WTC11 (cell line): ENCODE results near the gene NFIX. TPM values are rescaled to one million over a fixed set of nuclear protein-coding genes. Genes with fewer than 3 reads are reported as not detected.

Experiments
- ATAC-seq: fragments of 200-7000 bp; cut with Tn5 transposase; 2 replicates; pipeline ENCODE4 v1.10.0; 2021; ENCODE audit warnings: mild to moderate bottlenecking, moderate library complexity
- CTCF ChIA-PET: fragments of 300-600 bp; sonication (Branson Sonifier 250); formaldehyde crosslinking; loops from one replicate; lab custom pipeline; 2021; ENCODE audit warnings: antibody characterized with exemption; lab: Charles Lee
- POLR2A ChIA-PET: fragments of 350-600 bp; sonication (Branson Sonifier 250); formaldehyde crosslinking; loops from one replicate; lab custom pipeline; 2021; ENCODE audit warnings: antibody characterized with exemption; lab: Charles Lee
- DNase-seq: peaks from one replicate; pipeline ENCODE4 v3.0.0; 2021; ENCODE audit warnings: low spot score
- H3K27ac Mint-ChIP-seq: 2 replicates; pipeline ENCODE4 v1.8.0; 2021; ENCODE audit warnings: mixed read lengths
- H3K27me3 Mint-ChIP-seq: 2 replicates; pipeline ENCODE4 v1.8.0; 2021; ENCODE audit warnings: low read depth, mild to moderate bottlenecking, moderate library complexity, mixed read lengths
- H3K36me3 Mint-ChIP-seq: 2 replicates; pipeline ENCODE4 v1.8.0; 2021; ENCODE audit warnings: mixed read lengths
- H3K4me1 Mint-ChIP-seq: 2 replicates; pipeline ENCODE4 v1.8.0; 2022; ENCODE audit warnings: mixed read lengths
- H3K4me3 Mint-ChIP-seq: 2 replicates; pipeline ENCODE4 v1.8.0; 2021; ENCODE audit warnings: mild to moderate bottlenecking, moderate library complexity, mixed read lengths
- H3K9me3 Mint-ChIP-seq: 2 replicates; pipeline ENCODE4 v1.8.0; 2021; ENCODE audit warnings: mixed read lengths
- ATF1 ChIP-seq: sonication (generic); formaldehyde crosslinking; IDR thresholded peaks from 2 replicates; pipeline ENCODE4 v1.8.1; 2023; ENCODE audit warnings: mild to moderate bottlenecking, moderate library complexity, missing genetic modification reagents
- CREM ChIP-seq: sonication (generic); formaldehyde crosslinking; IDR thresholded peaks from 2 replicates; pipeline ENCODE4 v1.8.1; 2022; ENCODE audit warnings: mild to moderate bottlenecking, missing genetic modification reagents, moderate library complexity
- GABPB1 ChIP-seq: sonication (generic); formaldehyde crosslinking; IDR thresholded peaks from 2 replicates; pipeline ENCODE4 v1.8.1; 2023; ENCODE audit warnings: mild to moderate bottlenecking, missing genetic modification reagents
- GRHL2 ChIP-seq: fragments of 250-450 bp; sonication (Bioruptor Pico); IDR thresholded peaks from 2 replicates; pipeline ENCODE4 v1.8.0; 2022; ENCODE audit warnings: mild to moderate bottlenecking, moderate library complexity; ENCODE audit not compliant: insufficient replicate concordance, severe bottlenecking
- NR1H2 ChIP-seq: sonication (generic); formaldehyde crosslinking; IDR thresholded peaks from 2 replicates; pipeline ENCODE4 v1.9.0; 2021; ENCODE audit warnings: mild to moderate bottlenecking, moderate library complexity, missing genetic modification reagents
- NR2C2 ChIP-seq: sonication (generic); formaldehyde crosslinking; IDR thresholded peaks from 2 replicates; pipeline ENCODE4 v1.8.0; 2022; ENCODE audit warnings: mild to moderate bottlenecking, missing genetic modification reagents
- NR3C1 ChIP-seq: sonication (generic); formaldehyde crosslinking; conservative IDR thresholded peaks from 2 replicates; pipeline ENCODE4 v1.8.1; 2023; ENCODE audit warnings: low read depth, mild to moderate bottlenecking, missing genetic modification reagents
- SMAD3 ChIP-seq: sonication (generic); formaldehyde crosslinking; IDR thresholded peaks from 2 replicates; pipeline ENCODE4 v1.8.0; 2022; ENCODE audit warnings: missing genetic modification reagents, mild to moderate bottlenecking, borderline replicate concordance
- ZNF121 ChIP-seq: sonication (generic); formaldehyde crosslinking; IDR thresholded peaks from 2 replicates; pipeline ENCODE4 v1.8.0; 2023; ENCODE audit warnings: missing genetic modification reagents
- ZNF138 ChIP-seq: sonication (generic); formaldehyde crosslinking; conservative IDR thresholded peaks from 2 replicates; pipeline ENCODE4 v1.8.1; 2022; ENCODE audit warnings: mild to moderate bottlenecking, moderate library complexity, missing genetic modification reagents
- ZNF232 ChIP-seq: sonication (generic); formaldehyde crosslinking; IDR thresholded peaks from 2 replicates; pipeline ENCODE4 v1.8.0; 2022; ENCODE audit warnings: mild to moderate bottlenecking, missing genetic modification reagents
- total RNA-seq: library from RNA; stranded (reverse); gene quantifications from 3 replicates; pipeline ENCODE4 v1.2.3, GENCODE V29; 2021
- TF ChIP-seq, protein P1 (sequence below): sonication (generic); formaldehyde crosslinking; IDR thresholded peaks from 2 replicates; pipeline ENCODE4 v1.8.0; 2023; ENCODE audit warnings: mild to moderate bottlenecking, missing genetic modification reagents
- TF ChIP-seq, protein P2 (sequence below): sonication (generic); formaldehyde crosslinking; conservative IDR thresholded peaks from 2 replicates; pipeline ENCODE4 v1.8.1; 2022; ENCODE audit warnings: mild to moderate bottlenecking, missing genetic modification reagents
- TF ChIP-seq, protein P3 (sequence below): fragments of 250-450 bp; sonication (Bioruptor Pico); IDR thresholded peaks from 2 replicates; pipeline ENCODE4 v1.9.0; 2021; ENCODE audit warnings: moderate library complexity, mild to moderate bottlenecking, inconsistent platforms, borderline replicate concordance
- TF ChIP-seq, protein P4 (sequence below): sonication (generic); formaldehyde crosslinking; IDR thresholded peaks from 2 replicates; pipeline ENCODE4 v1.8.0; 2023; ENCODE audit warnings: missing genetic modification reagents, mild to moderate bottlenecking, borderline replicate concordance
- TF ChIP-seq, protein P5 (sequence below): sonication (generic); formaldehyde crosslinking; IDR thresholded peaks from 2 replicates; pipeline ENCODE4 v1.8.1; 2023; ENCODE audit warnings: mild to moderate bottlenecking, moderate library complexity, missing genetic modification reagents
- TF ChIP-seq, protein P6 (sequence below): sonication (generic); formaldehyde crosslinking; IDR thresholded peaks from 2 replicates; pipeline ENCODE4 v1.8.0; 2022; ENCODE audit warnings: mild to moderate bottlenecking, missing genetic modification reagents
- TF ChIP-seq, protein P7 (sequence below): sonication (generic); formaldehyde crosslinking; IDR thresholded peaks from 2 replicates; pipeline ENCODE4 v1.8.1; 2023; ENCODE audit warnings: mild to moderate bottlenecking, missing genetic modification reagents
- TF ChIP-seq, protein P8 (sequence below): fragments of 250-450 bp; sonication (Bioruptor Pico); IDR thresholded peaks from 2 replicates; pipeline ENCODE4 v1.9.0; 2021; ENCODE audit warnings: mild to moderate bottlenecking

NFIX gene
- total RNA-seq, 1 experiment from 2014 or later = 1.4 TPM

DNA sequence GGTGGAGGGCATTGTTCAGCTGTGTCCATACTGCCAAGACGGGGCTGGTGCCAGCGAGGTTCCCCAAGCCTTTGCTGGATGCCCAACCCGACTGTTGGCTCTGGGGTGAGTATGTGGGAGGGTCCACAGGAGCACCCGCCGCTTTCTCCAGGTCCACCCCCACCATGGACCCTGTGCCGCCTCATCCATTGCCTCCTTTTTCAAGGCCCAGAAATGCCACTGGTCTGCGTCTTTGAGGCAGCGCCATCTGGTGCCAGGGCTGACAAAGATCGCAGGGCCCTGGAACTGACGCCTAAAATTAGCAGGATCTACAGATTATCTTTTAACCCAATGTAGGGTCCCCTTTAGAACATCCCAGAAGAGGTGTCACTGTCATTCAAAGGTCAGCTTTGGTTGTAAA is 34.6 kb downstream of the NFIX start:
- TF ChIP-seq, protein P1, sequence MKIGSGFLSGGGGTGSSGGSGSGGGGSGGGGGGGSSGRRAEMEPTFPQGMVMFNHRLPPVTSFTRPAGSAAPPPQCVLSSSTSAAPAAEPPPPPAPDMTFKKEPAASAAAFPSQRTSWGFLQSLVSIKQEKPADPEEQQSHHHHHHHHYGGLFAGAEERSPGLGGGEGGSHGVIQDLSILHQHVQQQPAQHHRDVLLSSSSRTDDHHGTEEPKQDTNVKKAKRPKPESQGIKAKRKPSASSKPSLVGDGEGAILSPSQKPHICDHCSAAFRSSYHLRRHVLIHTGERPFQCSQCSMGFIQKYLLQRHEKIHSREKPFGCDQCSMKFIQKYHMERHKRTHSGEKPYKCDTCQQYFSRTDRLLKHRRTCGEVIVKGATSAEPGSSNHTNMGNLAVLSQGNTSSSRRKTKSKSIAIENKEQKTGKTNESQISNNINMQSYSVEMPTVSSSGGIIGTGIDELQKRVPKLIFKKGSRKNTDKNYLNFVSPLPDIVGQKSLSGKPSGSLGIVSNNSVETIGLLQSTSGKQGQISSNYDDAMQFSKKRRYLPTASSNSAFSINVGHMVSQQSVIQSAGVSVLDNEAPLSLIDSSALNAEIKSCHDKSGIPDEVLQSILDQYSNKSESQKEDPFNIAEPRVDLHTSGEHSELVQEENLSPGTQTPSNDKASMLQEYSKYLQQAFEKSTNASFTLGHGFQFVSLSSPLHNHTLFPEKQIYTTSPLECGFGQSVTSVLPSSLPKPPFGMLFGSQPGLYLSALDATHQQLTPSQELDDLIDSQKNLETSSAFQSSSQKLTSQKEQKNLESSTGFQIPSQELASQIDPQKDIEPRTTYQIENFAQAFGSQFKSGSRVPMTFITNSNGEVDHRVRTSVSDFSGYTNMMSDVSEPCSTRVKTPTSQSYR (CRISPR knock-in tag) = no peak
- TF ChIP-seq, protein P2, sequence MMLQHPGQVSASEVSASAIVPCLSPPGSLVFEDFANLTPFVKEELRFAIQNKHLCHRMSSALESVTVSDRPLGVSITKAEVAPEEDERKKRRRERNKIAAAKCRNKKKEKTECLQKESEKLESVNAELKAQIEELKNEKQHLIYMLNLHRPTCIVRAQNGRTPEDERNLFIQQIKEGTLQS (CRISPR knock-in tag) = no peak
- TF ChIP-seq ZNF138 (CRISPR knock-in tag) = no peak
- TF ChIP-seq, protein P3, sequence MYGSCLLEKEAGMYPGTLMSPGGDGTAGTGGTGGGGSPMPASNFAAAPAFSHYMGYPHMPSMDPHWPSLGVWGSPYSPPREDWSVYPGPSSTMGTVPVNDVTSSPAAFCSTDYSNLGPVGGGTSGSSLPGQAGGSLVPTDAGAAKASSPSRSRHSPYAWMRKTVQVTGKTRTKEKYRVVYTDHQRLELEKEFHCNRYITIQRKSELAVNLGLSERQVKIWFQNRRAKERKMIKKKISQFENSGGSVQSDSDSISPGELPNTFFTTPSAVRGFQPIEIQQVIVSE (CRISPR knock-in tag) = no peak
- TF ChIP-seq, protein P4, sequence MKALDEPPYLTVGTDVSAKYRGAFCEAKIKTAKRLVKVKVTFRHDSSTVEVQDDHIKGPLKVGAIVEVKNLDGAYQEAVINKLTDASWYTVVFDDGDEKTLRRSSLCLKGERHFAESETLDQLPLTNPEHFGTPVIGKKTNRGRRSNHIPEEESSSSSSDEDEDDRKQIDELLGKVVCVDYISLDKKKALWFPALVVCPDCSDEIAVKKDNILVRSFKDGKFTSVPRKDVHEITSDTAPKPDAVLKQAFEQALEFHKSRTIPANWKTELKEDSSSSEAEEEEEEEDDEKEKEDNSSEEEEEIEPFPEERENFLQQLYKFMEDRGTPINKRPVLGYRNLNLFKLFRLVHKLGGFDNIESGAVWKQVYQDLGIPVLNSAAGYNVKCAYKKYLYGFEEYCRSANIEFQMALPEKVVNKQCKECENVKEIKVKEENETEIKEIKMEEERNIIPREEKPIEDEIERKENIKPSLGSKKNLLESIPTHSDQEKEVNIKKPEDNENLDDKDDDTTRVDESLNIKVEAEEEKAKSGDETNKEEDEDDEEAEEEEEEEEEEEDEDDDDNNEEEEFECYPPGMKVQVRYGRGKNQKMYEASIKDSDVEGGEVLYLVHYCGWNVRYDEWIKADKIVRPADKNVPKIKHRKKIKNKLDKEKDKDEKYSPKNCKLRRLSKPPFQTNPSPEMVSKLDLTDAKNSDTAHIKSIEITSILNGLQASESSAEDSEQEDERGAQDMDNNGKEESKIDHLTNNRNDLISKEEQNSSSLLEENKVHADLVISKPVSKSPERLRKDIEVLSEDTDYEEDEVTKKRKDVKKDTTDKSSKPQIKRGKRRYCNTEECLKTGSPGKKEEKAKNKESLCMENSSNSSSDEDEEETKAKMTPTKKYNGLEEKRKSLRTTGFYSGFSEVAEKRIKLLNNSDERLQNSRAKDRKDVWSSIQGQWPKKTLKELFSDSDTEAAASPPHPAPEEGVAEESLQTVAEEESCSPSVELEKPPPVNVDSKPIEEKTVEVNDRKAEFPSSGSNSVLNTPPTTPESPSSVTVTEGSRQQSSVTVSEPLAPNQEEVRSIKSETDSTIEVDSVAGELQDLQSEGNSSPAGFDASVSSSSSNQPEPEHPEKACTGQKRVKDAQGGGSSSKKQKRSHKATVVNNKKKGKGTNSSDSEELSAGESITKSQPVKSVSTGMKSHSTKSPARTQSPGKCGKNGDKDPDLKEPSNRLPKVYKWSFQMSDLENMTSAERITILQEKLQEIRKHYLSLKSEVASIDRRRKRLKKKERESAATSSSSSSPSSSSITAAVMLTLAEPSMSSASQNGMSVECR (CRISPR knock-in tag) = no peak
- no peak for TF ChIP-seq ATF1
- TF ChIP-seq, protein P5, sequence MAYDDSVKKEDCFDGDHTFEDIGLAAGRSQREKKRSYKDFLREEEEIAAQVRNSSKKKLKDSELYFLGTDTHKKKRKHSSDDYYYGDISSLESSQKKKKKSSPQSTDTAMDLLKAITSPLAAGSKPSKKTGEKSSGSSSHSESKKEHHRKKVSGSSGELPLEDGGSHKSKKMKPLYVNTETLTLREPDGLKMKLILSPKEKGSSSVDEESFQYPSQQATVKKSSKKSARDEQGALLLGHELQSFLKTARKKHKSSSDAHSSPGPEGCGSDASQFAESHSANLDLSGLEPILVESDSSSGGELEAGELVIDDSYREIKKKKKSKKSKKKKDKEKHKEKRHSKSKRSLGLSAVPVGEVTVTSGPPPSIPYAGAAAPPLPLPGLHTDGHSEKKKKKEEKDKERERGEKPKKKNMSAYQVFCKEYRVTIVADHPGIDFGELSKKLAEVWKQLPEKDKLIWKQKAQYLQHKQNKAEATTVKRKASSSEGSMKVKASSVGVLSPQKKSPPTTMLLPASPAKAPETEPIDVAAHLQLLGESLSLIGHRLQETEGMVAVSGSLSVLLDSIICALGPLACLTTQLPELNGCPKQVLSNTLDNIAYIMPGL (CRISPR knock-in tag) = no peak
- TF ChIP-seq NR2C2 = no peak
- no peak for TF ChIP-seq NR1H2 (CRISPR knock-in tag)
- no peak for TF ChIP-seq ZNF232 (CRISPR knock-in tag)
- TF ChIP-seq GRHL2 (CRISPR knock-in tag) = no peak
- TF ChIP-seq, protein P6, sequence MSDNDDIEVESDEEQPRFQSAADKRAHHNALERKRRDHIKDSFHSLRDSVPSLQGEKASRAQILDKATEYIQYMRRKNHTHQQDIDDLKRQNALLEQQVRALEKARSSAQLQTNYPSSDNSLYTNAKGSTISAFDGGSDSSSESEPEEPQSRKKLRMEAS = no peak
- TF ChIP-seq GABPB1 (CRISPR knock-in tag) = no peak
- no peak for TF ChIP-seq CREM (CRISPR knock-in tag)
- TF ChIP-seq ZNF121 = no peak
- TF ChIP-seq, protein P7, sequence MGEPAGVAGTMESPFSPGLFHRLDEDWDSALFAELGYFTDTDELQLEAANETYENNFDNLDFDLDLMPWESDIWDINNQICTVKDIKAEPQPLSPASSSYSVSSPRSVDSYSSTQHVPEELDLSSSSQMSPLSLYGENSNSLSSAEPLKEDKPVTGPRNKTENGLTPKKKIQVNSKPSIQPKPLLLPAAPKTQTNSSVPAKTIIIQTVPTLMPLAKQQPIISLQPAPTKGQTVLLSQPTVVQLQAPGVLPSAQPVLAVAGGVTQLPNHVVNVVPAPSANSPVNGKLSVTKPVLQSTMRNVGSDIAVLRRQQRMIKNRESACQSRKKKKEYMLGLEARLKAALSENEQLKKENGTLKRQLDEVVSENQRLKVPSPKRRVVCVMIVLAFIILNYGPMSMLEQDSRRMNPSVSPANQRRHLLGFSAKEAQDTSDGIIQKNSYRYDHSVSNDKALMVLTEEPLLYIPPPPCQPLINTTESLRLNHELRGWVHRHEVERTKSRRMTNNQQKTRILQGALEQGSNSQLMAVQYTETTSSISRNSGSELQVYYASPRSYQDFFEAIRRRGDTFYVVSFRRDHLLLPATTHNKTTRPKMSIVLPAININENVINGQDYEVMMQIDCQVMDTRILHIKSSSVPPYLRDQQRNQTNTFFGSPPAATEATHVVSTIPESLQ (CRISPR knock-in tag) = no peak
- no peak for TF ChIP-seq NR3C1 (CRISPR knock-in tag)
- TF ChIP-seq, protein P8, sequence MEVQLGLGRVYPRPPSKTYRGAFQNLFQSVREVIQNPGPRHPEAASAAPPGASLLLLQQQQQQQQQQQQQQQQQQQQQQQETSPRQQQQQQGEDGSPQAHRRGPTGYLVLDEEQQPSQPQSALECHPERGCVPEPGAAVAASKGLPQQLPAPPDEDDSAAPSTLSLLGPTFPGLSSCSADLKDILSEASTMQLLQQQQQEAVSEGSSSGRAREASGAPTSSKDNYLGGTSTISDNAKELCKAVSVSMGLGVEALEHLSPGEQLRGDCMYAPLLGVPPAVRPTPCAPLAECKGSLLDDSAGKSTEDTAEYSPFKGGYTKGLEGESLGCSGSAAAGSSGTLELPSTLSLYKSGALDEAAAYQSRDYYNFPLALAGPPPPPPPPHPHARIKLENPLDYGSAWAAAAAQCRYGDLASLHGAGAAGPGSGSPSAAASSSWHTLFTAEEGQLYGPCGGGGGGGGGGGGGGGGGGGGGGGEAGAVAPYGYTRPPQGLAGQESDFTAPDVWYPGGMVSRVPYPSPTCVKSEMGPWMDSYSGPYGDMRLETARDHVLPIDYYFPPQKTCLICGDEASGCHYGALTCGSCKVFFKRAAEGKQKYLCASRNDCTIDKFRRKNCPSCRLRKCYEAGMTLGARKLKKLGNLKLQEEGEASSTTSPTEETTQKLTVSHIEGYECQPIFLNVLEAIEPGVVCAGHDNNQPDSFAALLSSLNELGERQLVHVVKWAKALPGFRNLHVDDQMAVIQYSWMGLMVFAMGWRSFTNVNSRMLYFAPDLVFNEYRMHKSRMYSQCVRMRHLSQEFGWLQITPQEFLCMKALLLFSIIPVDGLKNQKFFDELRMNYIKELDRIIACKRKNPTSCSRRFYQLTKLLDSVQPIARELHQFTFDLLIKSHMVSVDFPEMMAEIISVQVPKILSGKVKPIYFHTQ (CRISPR knock-in tag) = no peak
- TF ChIP-seq SMAD3 (CRISPR knock-in tag) = no peak
- TF ChIP-seq, all 79 proteins: peak for 0
- Mint-ChIP-seq H3K27ac (no peak overlapping the region), H3K4me1 (peaks cover 18% of the 10 kb centered on the region), H3K4me3 (no peak overlapping the region), H3K9me3 (no peaks in the 10 kb centered on the region), H3K36me3 (no peaks in the 10 kb centered on the region), H3K27me3 (peaks cover 95% of the 10 kb centered on the region)
- ChIA-PET CTCF (interaction anchor here (1.0 to 10.8 kb wide), 18 partner anchors 9 to 140 kb away, joined by 3 to 293 read pairs (median 10); no protein-coding TSS in a partner anchor), POLR2A (interaction anchor here (1.2 kb wide), 1 partner anchor 32 kb away, joined by 5 read pairs; no protein-coding TSS in a partner anchor)
- DNase-seq (peak; percentile 72), ATAC-seq (peak; percentile 59)
